HK-2 (cell line): ENCODE results near the gene HSFX4.
A peak's percentile ranks its signal among the peaks of the same experiment; 100 is the strongest.
"Not testable (repeated sequence)": the region's sequence is repeated elsewhere in the genome, so short reads cannot be mapped to it uniquely, and the experiment has no call there.

Source experiments
- DNase-seq: peaks from one replicate; pipeline ENCODE4 v3.0.0-alpha.2; 2018; ENCODE audit not compliant: unreplicated experiment

The HSFX4 gene

DNA sequence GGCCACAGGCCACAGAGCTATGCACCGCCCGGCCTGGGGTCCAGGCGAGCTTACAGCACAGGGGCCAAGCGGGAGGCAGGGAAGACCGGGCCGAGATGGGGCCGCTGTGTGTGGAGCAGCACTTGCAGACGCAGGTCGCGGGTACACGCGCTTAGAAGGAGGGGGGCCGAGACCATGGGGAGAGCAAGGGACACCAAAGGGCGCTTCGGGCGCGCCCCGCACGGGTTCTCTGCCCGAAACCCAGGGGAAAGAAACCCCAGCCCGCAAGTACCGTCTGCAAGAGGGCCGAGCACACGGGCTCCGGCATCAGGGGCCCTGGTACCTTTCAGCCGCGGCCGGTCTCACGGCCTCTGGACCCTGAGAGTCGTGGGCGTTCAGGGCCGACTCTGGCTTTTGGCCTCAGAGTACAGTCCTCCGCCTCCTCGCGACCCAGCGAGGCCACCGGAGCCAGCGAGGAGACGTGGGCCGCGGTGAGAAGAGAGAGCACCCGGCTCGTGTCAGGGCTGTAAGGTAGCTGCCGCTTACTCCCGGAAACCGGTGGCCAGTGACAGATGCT lies 8.6 kb downstream of the HSFX4 start:
- DNase-seq, result no peak

DNA sequence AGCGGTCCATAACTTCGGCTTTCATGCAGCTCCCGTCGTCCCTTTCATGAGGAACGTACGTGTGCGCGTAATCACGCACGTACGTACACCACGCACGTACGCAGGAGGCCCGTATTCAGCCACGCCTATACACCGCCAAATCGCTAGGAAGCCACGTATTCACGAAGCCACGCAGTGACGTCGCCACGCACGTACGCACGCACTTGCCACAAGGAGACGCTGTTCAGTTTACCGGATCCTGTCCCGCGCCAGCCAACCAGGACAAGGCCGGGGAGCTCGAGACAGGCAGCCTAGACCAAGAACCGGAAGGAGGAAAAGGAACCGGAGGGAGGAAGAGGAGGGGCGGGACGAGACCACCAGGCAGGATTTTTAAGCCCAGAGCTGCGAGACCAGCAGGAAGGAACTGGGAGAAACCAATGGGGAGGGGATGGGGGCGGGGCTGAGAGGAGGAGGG lies 9.1 kb downstream of the HSFX4 start, which contains the start of gene EOLA2:
Gene EOLA2 (minus strand): TSS at position 65 of the 454 bp plus-strand sequence. CDS start 4,617 bp downstream, outside the sequence.
- peak; percentile 94 for DNase-seq

- DNase-seq, result peak; percentile 94
These were observed 9.7 kb downstream of the HSFX4 start for GRCh38 chrX:149938881-149939654.

DNA sequence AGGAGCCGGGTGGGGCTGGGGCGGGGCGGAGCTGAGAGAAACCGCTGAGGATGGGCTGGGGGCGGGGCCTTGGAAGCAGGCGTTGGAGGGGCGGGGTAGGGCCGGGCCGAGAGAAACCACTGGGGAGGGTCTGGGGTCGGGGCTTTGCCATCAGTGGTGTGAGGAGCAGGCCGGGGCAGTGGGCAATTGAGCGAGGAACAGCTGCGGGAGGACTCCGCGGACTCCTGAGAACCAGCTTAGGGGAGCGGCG lies 10.2 kb downstream of the HSFX4 start:
- DNase-seq, result no peak

DNA sequence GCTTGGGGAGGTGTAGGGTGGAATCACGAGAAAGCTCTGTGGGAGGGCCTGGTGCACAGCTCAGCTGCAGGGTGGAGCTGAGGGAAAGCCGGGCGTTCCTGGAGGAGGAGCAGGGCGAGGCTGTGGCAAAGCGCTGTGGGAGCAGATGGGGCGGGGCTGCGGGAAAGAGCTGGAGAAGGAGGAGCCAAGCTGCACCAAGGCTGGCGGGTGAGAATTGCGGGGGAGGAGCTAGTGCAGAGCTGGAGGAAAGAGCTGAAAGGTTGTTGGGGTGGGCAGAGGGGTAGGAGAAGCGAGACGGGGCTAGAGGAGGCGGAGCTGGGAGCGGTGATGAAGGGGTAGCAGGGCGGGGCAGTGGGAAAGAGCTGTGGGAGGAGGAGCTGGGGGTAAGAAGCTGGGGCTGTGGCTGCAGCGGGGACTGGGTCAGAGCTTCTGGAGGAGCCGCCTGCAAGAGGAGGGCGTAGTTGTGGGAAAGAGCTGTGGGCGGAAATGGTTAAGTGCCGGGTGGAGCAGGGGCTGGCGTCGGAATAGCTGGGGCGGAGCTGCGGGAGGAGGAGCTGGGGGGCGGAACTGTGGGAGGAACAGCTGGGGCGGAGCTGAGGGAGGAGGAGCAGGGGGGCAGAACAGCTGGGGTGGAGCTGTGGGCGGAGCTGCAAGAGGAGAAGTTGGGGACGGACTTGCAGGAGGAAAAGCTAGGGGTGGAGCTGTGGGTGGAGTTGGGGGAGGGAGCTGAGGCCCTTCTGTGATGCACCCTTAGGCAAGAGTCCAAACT lies 10.7 kb downstream of the HSFX4 start:
- peak; percentile 93 for DNase-seq

DNA sequence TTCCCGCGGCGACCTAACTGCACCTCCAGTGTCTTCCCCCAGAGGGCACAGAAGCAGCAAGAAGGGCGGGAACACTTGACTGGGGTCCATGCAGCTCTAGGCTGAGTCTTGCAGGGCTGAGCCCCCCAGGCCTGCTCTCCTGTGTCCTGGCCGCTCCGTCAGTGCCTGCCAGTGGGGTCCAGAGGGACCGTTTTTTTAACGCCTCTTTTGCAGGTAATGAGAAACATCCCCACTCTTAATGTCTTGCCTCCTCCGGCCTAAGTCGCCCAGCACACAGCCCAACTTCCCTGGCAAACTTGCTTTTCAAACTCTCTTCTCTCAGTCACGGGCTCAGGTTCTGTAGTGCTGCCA lies 11.3 kb downstream of the HSFX4 start:
- not testable (repeated sequence) for DNase-seq

DNA sequence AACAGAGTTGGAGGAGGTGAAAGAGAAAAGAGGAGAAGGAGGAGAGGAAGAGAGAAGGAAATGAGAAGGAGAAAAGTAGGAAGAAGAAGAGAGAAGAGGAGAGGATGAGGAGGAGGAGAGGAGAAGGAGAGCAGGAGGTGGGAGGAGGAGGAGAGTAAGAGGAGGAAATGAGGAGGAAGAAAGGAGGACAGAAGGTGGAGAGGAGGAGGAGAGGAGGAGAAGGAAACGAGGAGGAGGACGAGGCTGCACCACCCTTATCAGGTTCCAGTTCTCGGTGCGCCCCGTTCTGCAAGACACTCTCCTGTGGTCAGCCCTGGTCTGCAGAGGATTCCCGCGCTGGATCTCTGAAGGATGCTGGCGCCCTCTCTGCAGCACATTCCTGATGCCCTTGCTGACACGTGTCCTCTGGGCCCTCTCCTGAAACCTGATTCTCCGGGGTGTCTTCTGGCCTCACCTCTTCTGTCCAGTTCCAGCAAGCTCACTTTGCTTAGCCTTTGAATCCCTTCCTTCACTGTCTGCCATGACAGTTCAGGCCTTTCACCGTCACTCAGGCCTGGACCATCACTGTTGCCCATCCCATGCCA lies 15.8 kb downstream of the HSFX4 start:
- DNase-seq, result not testable (repeated sequence)

GRCh38 chrX:149945820-149946219 lies 16.4 kb downstream of the HSFX4 start:
- DNase-seq, result not testable (repeated sequence)

- DNase-seq, result not testable (repeated sequence)
These were observed 17.6 kb downstream of the HSFX4 start for GRCh38 chrX:149946932-149947331.

GRCh38 chrX:149948016-149948415 lies 18.6 kb downstream of the HSFX4 start:
- no peak for DNase-seq

DNA sequence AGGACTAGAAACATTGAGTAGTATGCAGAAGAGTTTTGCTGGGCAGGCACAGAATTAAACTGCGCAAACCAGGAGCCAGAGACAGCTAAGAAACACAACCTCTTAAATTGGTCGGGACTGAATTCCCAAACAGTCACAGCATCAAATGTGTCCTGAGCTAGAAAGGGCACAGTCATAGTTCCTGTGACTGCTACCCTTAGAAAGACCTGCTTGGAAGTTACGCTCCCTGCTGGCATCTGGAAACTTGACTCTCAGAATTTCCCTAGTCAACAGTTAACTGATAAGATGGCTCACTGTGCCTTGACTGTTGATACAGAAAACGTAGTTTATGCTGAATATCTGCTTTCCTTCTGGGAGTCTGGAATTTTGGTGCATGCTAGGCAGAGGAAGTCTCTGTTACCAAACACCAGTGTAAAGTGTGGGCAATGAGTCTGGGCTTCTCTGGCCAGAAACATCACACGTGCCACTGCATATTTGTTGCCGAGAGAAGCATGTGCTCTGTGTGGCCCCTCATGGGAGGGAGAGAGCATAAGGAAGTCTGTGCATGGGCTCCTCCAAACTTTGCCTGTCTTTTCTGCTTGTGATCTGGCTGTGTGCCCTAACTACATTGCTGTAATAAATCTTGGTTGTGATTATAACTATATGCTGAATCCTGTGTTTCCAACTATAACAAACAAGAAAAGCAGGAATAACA lies 20.5 kb downstream of the HSFX4 start:
- no peak for DNase-seq

- DNase-seq, result no peak
These were observed 21.3 kb downstream of the HSFX4 start for GRCh38 chrX:149950681-149951080.

DNA sequence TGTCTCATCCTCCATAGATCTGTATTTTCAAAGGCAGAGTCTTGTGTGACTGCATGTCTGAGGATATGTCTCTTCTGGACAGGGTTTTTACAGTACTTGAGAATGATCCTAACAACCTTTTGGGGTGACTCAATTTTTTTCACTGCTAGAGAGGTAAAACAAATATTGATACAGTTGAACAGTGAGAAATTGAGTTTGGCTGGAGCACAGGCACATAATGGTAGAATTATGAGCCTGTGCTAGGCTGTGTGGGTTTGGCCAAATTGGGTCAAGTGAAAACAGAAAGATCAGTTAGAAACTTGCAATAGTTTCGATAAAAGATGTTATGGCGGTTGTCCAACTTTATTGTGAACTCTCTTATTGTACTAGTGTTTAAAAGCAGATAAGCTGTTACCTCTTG lies 32.2 kb downstream of the HSFX4 start:
- DNase-seq, result no peak

DNA sequence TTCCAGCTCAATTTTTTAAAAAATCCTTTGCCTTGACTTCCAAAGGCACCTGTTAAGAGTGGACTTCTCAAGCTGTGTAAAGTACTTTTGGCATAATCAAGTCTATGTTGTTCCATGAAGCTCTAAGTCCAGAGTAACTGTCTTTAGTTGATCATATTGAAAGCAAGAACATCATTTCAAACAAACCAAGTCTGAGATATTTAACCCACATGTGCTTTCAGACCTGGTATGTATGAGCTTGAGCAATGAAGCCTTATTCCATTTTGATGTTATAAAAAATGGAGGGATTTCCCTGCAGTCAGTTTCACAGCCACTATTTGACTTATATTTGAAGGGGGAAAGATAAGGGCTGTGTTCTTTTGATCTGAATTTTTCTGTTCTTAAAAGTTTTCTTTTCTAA lies 32.6 kb downstream of the HSFX4 start:
- DNase-seq, result no peak

DNA sequence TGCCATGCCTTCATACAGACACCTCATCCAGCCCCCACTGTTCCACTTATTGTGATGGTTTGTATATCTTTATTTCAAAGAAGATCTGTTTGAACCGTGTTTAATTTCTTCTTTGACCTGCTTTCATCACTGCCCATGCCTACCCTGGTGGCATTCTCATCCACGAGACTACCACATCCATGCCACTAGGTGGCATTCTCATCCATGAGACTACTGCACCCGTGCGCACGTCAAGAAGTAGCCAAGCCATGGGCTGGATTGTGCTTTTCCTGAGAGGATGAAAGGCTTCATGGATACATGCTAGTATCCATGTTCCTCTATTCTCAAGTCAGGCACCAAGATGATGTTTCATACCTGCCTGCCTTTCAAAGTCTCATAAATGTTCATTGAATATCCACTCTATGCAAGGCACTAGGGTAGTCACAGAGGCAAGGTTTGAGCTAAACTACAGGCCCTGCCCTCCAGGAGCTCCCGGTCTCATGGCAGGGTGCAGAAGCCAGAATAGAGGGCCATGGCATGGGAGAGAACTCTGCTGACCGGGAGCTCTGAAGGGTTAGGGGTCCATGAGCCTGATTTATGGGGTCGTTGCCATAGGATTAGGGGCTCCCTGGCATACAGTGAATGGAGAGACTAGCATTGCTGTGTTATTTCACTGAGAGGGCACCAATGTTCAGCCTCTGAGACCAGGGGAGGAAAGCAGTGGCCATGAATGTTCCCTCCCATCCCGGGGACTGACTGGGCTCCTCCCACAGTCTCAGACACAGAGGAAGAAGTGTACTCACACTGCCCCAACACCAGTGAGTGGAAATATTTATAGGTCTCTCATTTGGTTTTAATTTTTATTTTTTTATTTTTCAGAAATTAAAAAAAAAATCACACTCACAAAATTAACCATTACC lies 33.7 kb downstream of the HSFX4 start:
- peak; percentile 40 for DNase-seq

DNA sequence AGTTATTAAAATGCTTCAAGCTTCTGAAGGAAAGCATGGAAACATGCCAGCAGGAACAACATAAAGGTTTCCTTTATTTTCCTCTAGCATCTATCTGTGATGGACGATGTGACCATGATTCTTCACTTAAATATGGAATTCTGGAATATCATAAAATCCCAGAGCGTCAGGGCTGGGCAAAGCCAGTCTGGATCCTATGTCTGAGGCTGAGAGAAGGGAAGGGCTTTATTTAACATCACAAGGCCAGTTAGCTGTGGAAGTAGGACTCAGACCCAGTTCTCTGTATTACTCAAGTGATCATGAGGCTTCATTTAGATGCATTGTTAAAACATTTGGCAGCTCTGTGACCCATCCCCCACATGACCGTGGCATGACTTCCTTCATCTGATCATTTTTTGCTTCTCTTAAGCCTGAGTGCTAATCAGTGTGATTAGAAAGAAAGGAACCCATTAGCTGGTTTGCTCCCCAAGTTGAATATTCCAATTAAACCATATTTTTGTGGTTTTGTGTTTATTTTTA lies 49.8 kb downstream of the HSFX4 start:
- no peak for DNase-seq
